Ecto neural progenitor cell (in vitro differentiated cells): Measurements from ENCODE around the gene SEPTIN14.
"Not testable (repeated sequence)": the region's sequence is repeated elsewhere in the genome, so short reads cannot be mapped to it uniquely, and the experiment has no call there.

Experiments used
- DNase-seq: peaks from one replicate; pipeline ENCODE4 v3.0.0-alpha.2; 2018; ENCODE audit warnings: low spot score

SEPTIN14 gene

DNA sequence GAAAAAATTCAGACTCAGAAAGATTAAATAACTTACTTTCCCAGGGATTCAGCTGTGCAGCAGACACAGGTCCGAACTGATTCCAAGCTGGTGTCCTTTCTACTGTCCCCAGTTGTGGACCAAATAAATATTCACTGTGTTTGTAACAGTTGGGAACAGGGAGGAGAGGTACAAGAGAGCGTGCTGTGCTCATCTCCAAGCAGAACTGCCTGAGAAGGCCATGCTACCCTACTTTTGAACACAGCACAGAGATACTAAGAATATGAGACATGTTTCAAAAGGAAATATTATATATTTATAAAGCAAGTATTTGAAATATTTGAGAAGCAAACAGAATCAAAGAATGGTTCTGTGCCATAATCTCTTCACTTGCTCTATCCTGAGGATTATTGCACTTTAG, at the start of gene SEPTIN14:
TSS of gene SEPTIN14 (minus strand) at position 101 of the 400 bp plus-strand sequence. CDS start 756 bp downstream, outside the sequence.
- DNase-seq, result not testable (repeated sequence)

DNA sequence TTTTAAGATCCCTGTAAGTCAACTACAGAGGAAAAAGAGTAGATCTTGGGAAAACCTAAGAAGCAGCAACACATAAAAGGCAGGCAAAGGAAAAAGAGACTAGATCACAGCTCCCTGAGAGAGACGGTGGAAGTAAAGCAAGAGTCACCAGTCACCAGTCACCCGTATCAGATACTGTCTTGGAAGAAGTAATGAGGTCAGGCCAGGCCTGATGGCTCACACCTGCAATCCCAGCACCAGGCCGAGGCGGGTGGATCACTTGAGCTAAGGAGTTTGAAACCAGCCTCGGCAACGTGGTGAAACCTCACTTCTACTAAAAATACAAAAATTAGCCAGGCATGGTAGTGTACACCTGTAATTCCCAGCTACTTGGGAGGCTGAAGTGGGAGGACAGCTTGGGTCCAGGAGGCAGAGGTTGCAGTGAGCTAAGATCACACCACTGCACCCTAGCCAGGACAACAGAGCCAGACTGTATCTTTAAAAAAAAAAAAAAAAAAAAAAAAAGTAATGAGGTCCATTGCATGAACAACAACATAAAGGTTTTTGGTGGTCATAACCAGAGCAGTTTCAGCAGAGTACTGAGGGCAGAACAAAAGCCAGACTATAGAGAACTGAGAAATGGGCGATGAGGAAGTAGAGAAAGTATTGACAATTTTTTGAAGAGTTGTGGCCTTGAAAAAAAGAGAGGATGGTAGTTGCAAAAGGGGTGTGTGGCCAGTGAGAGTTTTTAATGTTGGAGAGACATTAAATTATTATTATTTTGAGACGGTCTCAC, 41.6 kb upstream of the SEPTIN14 start:
- no peak for DNase-seq

- not testable (repeated sequence) for DNase-seq
These were observed 38.5 kb upstream of the SEPTIN14 start for GRCh38 chr7:55901059-55901458.

GRCh38 chr7:55898287-55898686, 35.7 kb upstream of the SEPTIN14 start:
- DNase-seq, result no peak

GRCh38 chr7:55895021-55895420, 32.5 kb upstream of the SEPTIN14 start:
- no peak for DNase-seq

GRCh38 chr7:55893940-55894339, 31.4 kb upstream of the SEPTIN14 start:
- DNase-seq, result no peak

DNA sequence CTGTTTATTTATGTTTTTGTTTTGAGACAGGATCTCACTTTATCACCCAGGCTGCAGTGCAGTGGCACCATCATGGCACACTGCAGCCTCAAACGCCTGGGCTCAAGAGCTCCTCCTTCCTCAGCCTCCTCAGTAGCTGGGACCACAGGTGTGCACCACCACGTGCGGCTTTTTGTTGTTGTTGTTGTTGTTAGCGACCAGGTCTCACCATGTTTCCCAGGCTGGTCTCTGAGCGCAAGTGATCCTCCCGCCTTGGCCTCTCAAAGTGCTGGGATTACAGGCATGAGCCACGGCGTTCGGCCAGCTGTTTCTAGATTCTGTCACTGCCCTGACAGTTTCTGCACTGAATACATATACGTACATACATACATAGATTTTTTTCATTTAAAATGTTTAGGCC, 25.8 kb upstream of the SEPTIN14 start:
- not testable (repeated sequence) for DNase-seq

GRCh38 chr7:55887821-55888247, 25.3 kb upstream of the SEPTIN14 start:
- peak; percentile 54 for DNase-seq

- DNase-seq, result no peak
These were observed 21.8 kb upstream of the SEPTIN14 start for GRCh38 chr7:55884321-55884720.

- DNase-seq, result no peak
These were observed 16.1 kb upstream of the SEPTIN14 start for GRCh38 chr7:55878691-55879090.

GRCh38 chr7:55877308-55877707, 14.8 kb upstream of the SEPTIN14 start:
- no peak for DNase-seq

DNA sequence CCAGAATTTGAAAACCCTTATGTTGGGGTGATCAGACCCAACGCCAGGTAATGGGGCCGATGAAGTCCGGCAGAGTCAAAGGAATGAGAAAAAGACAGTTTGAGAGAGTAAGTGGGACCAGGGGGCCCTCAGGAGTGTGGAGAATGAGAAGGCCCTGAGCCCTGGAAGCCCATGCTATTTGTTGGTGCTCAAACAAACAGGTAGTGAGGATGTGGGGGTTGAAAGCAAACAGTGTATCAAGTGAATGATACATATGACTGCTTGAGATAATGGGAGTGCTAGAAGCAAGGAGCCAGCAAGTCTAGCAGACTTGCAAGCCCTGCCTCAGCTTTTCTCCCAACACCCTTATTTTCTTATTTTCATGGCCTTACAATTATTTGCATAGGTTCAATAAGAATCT, 11.2 kb upstream of the SEPTIN14 start:
- DNase-seq, result no peak

GRCh38 chr7:55871932-55872485, 9.5 kb upstream of the SEPTIN14 start:
- no peak for DNase-seq

GRCh38 chr7:55868989-55869388, 6.4 kb upstream of the SEPTIN14 start:
- DNase-seq, result not testable (repeated sequence)

DNA sequence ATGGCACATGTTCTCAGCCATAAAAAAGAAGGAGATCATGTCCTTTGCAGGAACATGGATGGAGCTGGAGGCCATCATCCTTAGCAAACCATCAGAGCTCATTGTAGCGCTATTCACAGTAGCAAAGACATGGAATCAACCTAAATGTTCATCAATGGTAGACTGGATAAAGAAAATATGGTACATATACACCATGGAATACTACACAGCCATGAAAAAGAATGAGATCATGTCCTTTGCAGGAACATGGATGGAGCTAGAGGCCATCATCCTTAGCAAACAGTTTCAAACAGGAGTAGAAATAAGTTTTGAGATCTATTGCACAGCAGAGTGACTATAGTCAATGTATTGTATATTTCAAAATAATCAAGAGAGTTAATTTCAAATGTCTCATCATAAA, 17.4 kb downstream of the SEPTIN14 start:
- not testable (repeated sequence) for DNase-seq

- no peak for DNase-seq
These were observed 24.0 kb downstream of the SEPTIN14 start for GRCh38 chr7:55838595-55838994.

GRCh38 chr7:55827577-55827976, 35.0 kb downstream of the SEPTIN14 start:
- DNase-seq, result no peak

DNA sequence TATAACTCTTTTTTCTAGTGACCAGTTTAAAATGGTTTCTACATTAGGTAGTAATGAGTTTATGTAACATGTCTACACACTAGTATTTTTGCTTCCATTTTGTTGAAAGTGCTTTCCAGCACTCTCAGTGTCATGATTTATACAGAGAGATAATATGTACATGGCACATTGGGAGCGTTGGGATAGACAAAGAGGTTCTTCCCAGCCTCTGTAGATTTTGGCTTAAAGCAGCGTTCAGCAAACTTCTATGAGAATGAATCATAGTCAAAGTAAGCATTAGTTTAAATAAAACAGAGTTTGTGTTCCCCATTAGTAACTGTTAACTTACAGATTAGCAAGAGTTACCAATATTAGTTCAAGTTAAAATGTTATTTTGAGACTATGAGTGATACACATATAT, 43.9 kb downstream of the SEPTIN14 start:
- no peak for DNase-seq

DNA sequence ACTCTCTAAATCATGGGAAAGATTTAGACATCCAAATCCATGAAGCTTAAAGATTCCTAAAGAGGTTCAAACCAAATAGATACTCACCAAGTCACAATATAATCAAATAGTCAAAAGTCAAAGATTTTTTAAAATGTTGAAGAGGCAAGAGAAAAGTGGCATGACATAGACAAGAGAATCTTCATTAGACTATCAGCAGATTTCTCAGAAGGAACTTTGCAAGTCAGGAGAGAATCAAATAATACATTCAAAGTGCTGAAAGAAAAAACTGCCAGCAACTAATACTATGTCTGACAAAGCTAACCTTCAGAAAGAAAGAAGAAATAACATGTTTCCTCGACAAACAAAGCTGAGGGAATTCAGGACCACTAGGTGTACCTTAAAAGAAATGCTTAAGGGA, 65.3 kb downstream of the SEPTIN14 start:
- not testable (repeated sequence) for DNase-seq

DNA sequence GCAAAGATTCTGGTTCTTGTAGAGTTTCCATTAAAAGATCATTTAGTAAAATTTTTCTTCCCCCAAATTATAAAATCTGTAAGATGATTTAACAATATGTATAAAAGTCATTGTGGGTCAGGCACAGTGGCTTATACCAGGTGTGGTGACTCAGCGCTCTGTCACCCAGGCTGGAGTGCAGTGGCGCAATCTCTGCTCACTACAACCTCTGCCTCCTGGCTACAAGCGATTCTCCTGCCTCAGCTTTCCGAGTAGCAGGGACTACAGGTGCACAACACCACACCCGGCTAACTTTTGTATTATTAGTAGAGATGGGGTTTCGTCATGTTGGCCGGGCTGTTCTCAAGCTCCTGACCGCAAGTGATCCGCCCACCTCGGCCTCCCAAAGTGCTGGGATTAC, 68.0 kb downstream of the SEPTIN14 start:
- no peak for DNase-seq

- DNase-seq, result no peak
These were observed 70.5 kb downstream of the SEPTIN14 start for GRCh38 chr7:55792048-55792447.

GRCh38 chr7:55787796-55788195, 74.8 kb downstream of the SEPTIN14 start:
- DNase-seq, result no peak

GRCh38 chr7:55786901-55787300, 75.7 kb downstream of the SEPTIN14 start:
- no peak for DNase-seq

GRCh38 chr7:55785444-55785843, 77.1 kb downstream of the SEPTIN14 start:
- DNase-seq, result not testable (repeated sequence)
